ENCODE measurements around the gene FARP2.

Gene FARP2

GRCh38 chr2:241535871-241536655, 180.0 kb downstream of the FARP2 start:
- TF ChIP-seq EGR1 (IDR thresholded peaks at IDR 0.05) (no peak), YY1 (IDR thresholded peaks at IDR 0.05; ENCODE audit: low read depth) (no peak), USF1 (IDR thresholded peaks at IDR 0.05) (no peak), RAD21 (IDR thresholded peaks at IDR 0.05; ENCODE audit: low read depth) (no peak), EP300 (IDR thresholded peaks at IDR 0.05; ENCODE audit: borderline replicate concordance) (no peak), ZBTB7A (IDR thresholded peaks at IDR 0.05; ENCODE audit: low read depth) (no peak), CREB1 (IDR thresholded peaks at IDR 0.05; ENCODE audit: low read depth) (no peak)

- no peak for TF ChIP-seq CREB1 (IDR thresholded peaks at IDR 0.05; ENCODE audit: low read depth)
Observed at GRCh38 chr2:241538838-241539615, 182.9 kb downstream of the FARP2 start.

- no peak for TF ChIP-seq FOXM1 (IDR thresholded peaks at IDR 0.05; ENCODE audit: borderline replicate concordance, low read depth)
- TF ChIP-seq REST (IDR thresholded peaks at IDR 0.05; ENCODE audit: low read depth), result no peak
- TF ChIP-seq EGR1 (IDR thresholded peaks at IDR 0.05), result no peak
- TF ChIP-seq TCF12 (IDR thresholded peaks at IDR 0.05; ENCODE audit: low read depth), result no peak
- TF ChIP-seq MAX (IDR thresholded peaks at IDR 0.05), result no peak
- no peak for TF ChIP-seq NFIC (IDR thresholded peaks at IDR 0.05)
Observed at GRCh38 chr2:241539616-241540374, 183.7 kb downstream of the FARP2 start.

- TF ChIP-seq TEAD4 (IDR thresholded peaks at IDR 0.05), result no peak
- no peak for TF ChIP-seq CEBPB (IDR thresholded peaks at IDR 0.05)
- TF ChIP-seq FOXM1 (IDR thresholded peaks at IDR 0.05; ENCODE audit: borderline replicate concordance, low read depth), result no peak
- TF ChIP-seq EGR1 (IDR thresholded peaks at IDR 0.05), result no peak
- no peak for TF ChIP-seq CREB1 (IDR thresholded peaks at IDR 0.05; ENCODE audit: low read depth)
- no peak for TF ChIP-seq USF1 (IDR thresholded peaks at IDR 0.05)
- no peak for TF ChIP-seq RAD21 (IDR thresholded peaks at IDR 0.05; ENCODE audit: low read depth)
- TF ChIP-seq REST (IDR thresholded peaks at IDR 0.05; ENCODE audit: low read depth), result no peak
- TF ChIP-seq TCF12 (IDR thresholded peaks at IDR 0.05; ENCODE audit: low read depth), result no peak
- no peak for TF ChIP-seq TAF1 (IDR thresholded peaks at IDR 0.05; ENCODE audit: low read depth)
- no peak for TF ChIP-seq EP300 (IDR thresholded peaks at IDR 0.05; ENCODE audit: borderline replicate concordance)
Observed at GRCh38 chr2:241540401-241540770, 184.3 kb downstream of the FARP2 start.

GRCh38 chr2:241540771-241541561, 184.9 kb downstream of the FARP2 start:
- 0 out of 2 replicates have a peak, but pooled peaks have one; percentile 21 for TF ChIP-seq ZBTB7A (IDR thresholded peaks at IDR 0.05; ENCODE audit: low read depth)
- peak; percentile 98 for TF ChIP-seq MAX (IDR thresholded peaks at IDR 0.05)
- TF ChIP-seq TEAD4 (IDR thresholded peaks at IDR 0.05), result no peak

All from Ishikawa (cell line).